Renal pelvis (tissue), 12 donors: ENCODE data around the gene ANKRD24. TPM values are rescaled to one million over a fixed set of nuclear protein-coding genes. Genes with fewer than 3 reads are reported as not detected.
"Not testable (repeated sequence)": the region's sequence is repeated elsewhere in the genome, so short reads cannot be mapped to it uniquely, and the experiment has no call there.

Source experiments
- DNase-seq: peaks from one replicate; pipeline ENCODE4 v3.0.0-alpha.2; 2013
- long read RNA-seq, 16 experiments: transcript quantifications; one replicate each; lab custom pipeline, GENCODE V29; 2026
- polyA plus RNA-seq, 3 donors: library from polyadenylated mRNA; unstranded; fragments of 120-200 nt; gene quantifications; one replicate each; pipeline ENCODE4 v1.2.1, GENCODE V29; 2013; ENCODE audit not compliant: insufficient read length in 3 of 3

Gene ANKRD24
- 1 to 10 TPM; 1.1 to 2.4 (median 1.7) TPM for polyA plus RNA-seq
- long read RNA-seq, donor 1, result 0 reads
- long read RNA-seq, donor 2, result 0 reads
- long read RNA-seq, donor 3, result 0 reads
- long read RNA-seq, donor 4, result 0 reads
- long read RNA-seq, donor 5, result 0 reads
- long read RNA-seq, donor 6, result 0 reads
- long read RNA-seq, donor 7, result 0 reads
- long read RNA-seq, donor 8, result 0 reads
- long read RNA-seq, donor 9, partial matches to known transcripts, result 0 of 14 reads
- long read RNA-seq, donor 9, other reads (novel, unspliced or antisense), result 14 of 14 reads
- long read RNA-seq, donor 10, result 0 reads
- long read RNA-seq, donor 11, result 0 reads
- long read RNA-seq, donor 12, result 0 reads
- long read RNA-seq, donor 13, result 0 reads
- long read RNA-seq, donor 14, result 0 reads
- long read RNA-seq, donor 15, result 0 reads
- long read RNA-seq, donor 16, result 0 reads

- peak; percentile 94 for DNase-seq
These were observed at the start of gene ANKRD24, which contains the start of gene SIRT6 for GRCh38 chr19:4182084-4182810. Gene ANKRD24, plus strand, starts transcription at chr19:4182689. Its CDS starts 3,737 bp downstream, at chr19:4186426. Gene SIRT6, minus strand, starts transcription at chr19:4182563. Its CDS starts 24 bp downstream, at chr19:4182539.

- no peak for DNase-seq
These were observed 48.1 kb upstream of the ANKRD24 start for GRCh38 chr19:4134351-4134750.

GRCh38 chr19:4135386-4135785 is 47.1 kb upstream of the ANKRD24 start:
- DNase-seq, result not testable (repeated sequence)

GRCh38 chr19:4136680-4137088 is 45.8 kb upstream of the ANKRD24 start:
- no peak for DNase-seq

GRCh38 chr19:4138445-4138844 is 44.0 kb upstream of the ANKRD24 start:
- DNase-seq, result no peak

GRCh38 chr19:4139614-4140236 is 42.8 kb upstream of the ANKRD24 start:
- DNase-seq, result peak; percentile 46

- no peak for DNase-seq
These were observed 42.2 kb upstream of the ANKRD24 start for GRCh38 chr19:4140237-4140711.

- DNase-seq, result not testable (repeated sequence)
These were observed 39.6 kb upstream of the ANKRD24 start for GRCh38 chr19:4142916-4143315.

- no peak for DNase-seq
These were observed 37.7 kb upstream of the ANKRD24 start for GRCh38 chr19:4144666-4145249.

- no peak for DNase-seq
These were observed 32.8 kb upstream of the ANKRD24 start for GRCh38 chr19:4149518-4150288.

- no peak for DNase-seq
These were observed 30.9 kb upstream of the ANKRD24 start for GRCh38 chr19:4151623-4152022.

GRCh38 chr19:4152241-4152998 is 30.1 kb upstream of the ANKRD24 start:
- no peak for DNase-seq

- no peak for DNase-seq
These were observed 27.7 kb upstream of the ANKRD24 start for GRCh38 chr19:4154571-4155312.

GRCh38 chr19:4157164-4157563 is 25.3 kb upstream of the ANKRD24 start:
- DNase-seq, result no peak

- DNase-seq, result not testable (repeated sequence)
These were observed 24.5 kb upstream of the ANKRD24 start for GRCh38 chr19:4157971-4158370.

- no peak for DNase-seq
These were observed 20.9 kb upstream of the ANKRD24 start for GRCh38 chr19:4161415-4162077.

GRCh38 chr19:4164262-4164661 is 18.2 kb upstream of the ANKRD24 start:
- DNase-seq, result no peak

- no peak for DNase-seq
These were observed 10.8 kb upstream of the ANKRD24 start for GRCh38 chr19:4171676-4172075.

GRCh38 chr19:4172861-4173473 is 9.5 kb upstream of the ANKRD24 start:
- peak; percentile 69 for DNase-seq
